Measurements from ENCODE around the gene KCNMA1. TPM values are rescaled to one million over a fixed set of nuclear protein-coding genes. Genes with fewer than 3 reads are reported as not detected.

The KCNMA1 gene
- total RNA-seq, 4 donors from 2014 or later: 68.4 to 170 (median 119) TPM

- DNase-seq: no peak
- H3K9me3 ChIP-seq: no peaks in the 10 kb centered on the region
- H3K27me3 ChIP-seq: no peaks in the 10 kb centered on the region
- intact Hi-C loops (cut with DNase I; ENCODE audit: low total_unique reads) (no loop called here), in situ Hi-C loops (cut with MboI; ENCODE audit: low pct_ligation_motif_present in 1 of 4, low pct_unique_long_range_greater_than_20kb in 1 of 4, low sequenced_read_pairs in 3 of 4) (no loop called here)
- TF ChIP-seq EP300 (IDR thresholded peaks at IDR 0.05; ENCODE audit: low read depth) (no peak), CTCF (IDR thresholded peaks at IDR 0.05) (no peak), POLR2AphosphoS5 (IDR thresholded peaks at IDR 0.05) (no peak), POLR2A (IDR thresholded peaks at IDR 0.05) (no peak)
- H3K36me3 ChIP-seq: no peaks in the 10 kb centered on the region
- H3K4me1 ChIP-seq: peaks cover 0 to 3% (median 0%) of the 10 kb centered on the region in 4 donors
- no peak overlapping the region for H3K4me3 ChIP-seq
- H3K27ac ChIP-seq: no peak overlapping the region
- 83 to 92% methylated on average over 3 of the region's 3 CpGs for WGBS, 2 donors (ENCODE audit: low coverage in 1 of 2)
Observed at GRCh38 chr10:77135555-77135954, 502.1 kb downstream of the KCNMA1 start.

GRCh38 chr10:77131214-77131613 is 506.4 kb downstream of the KCNMA1 start:
- no peaks in the 10 kb centered on the region for H3K9me3 ChIP-seq
- intact Hi-C loops (cut with DNase I; ENCODE audit: low total_unique reads): no loop called here

GRCh38 chr10:77127243-77127642 is 510.4 kb downstream of the KCNMA1 start:
- DNase-seq: no peak
- WGBS, 2 donors (ENCODE audit: low coverage in 1 of 2): 83 to 98% methylated on average over 1 of the region's 1 CpG
- H3K4me3 ChIP-seq: no peak overlapping the region
- H3K9me3 ChIP-seq: no peaks in the 10 kb centered on the region
- no peak overlapping the region for H3K27ac ChIP-seq
- no peaks in the 10 kb centered on the region for H3K27me3 ChIP-seq
- H3K36me3 ChIP-seq: no peaks in the 10 kb centered on the region
- intact Hi-C loops (cut with DNase I; ENCODE audit: low total_unique reads) (no loop called here), in situ Hi-C loops (cut with MboI; ENCODE audit: low pct_ligation_motif_present in 1 of 4, low pct_unique_long_range_greater_than_20kb in 1 of 4, low sequenced_read_pairs in 3 of 4) (no loop called here)
- H3K4me1 ChIP-seq: peaks cover 0 to under 1% (median 0%) of the 10 kb centered on the region in 4 donors
- TF ChIP-seq EP300 (IDR thresholded peaks at IDR 0.05; ENCODE audit: low read depth) (no peak), CTCF (IDR thresholded peaks at IDR 0.05) (no peak), POLR2AphosphoS5 (IDR thresholded peaks at IDR 0.05) (no peak), POLR2A (IDR thresholded peaks at IDR 0.05) (no peak)

More at GRCh38 chr10:77131214-77131613, 506.4 kb downstream of the KCNMA1 start:
- TF ChIP-seq POLR2A (IDR thresholded peaks at IDR 0.05): no peak
- TF ChIP-seq EP300 (IDR thresholded peaks at IDR 0.05; ENCODE audit: low read depth): no peak
- TF ChIP-seq CTCF (IDR thresholded peaks at IDR 0.05): no peak
- TF ChIP-seq POLR2AphosphoS5 (IDR thresholded peaks at IDR 0.05): no peak
- no peaks in the 10 kb centered on the region for H3K4me1 ChIP-seq
- DNase-seq: no peak
- H3K36me3 ChIP-seq: no peaks in the 10 kb centered on the region
- WGBS, 2 donors (ENCODE audit: low coverage in 1 of 2): 84% methylated on average over 3 of the region's 3 CpGs; no CpG with 5 or more reads in 1 of the 2 donors
- H3K4me3 ChIP-seq: no peak overlapping the region
- H3K27ac ChIP-seq: no peak overlapping the region
- H3K27me3 ChIP-seq: no peaks in the 10 kb centered on the region
- in situ Hi-C loops (cut with MboI; ENCODE audit: low pct_ligation_motif_present in 1 of 4, low pct_unique_long_range_greater_than_20kb in 1 of 4, low sequenced_read_pairs in 3 of 4): no loop called here

GRCh38 chr10:77125231-77125630 is 512.4 kb downstream of the KCNMA1 start:
- WGBS, 2 donors (ENCODE audit: low coverage in 1 of 2): 89 to 90% methylated on average over 2 to 4 of the region's 4 CpGs
- Histone ChIP-seq H3K9me3 (no peaks in the 10 kb centered on the region), H3K27me3 (no peaks in the 10 kb centered on the region), H3K4me3 (no peak overlapping the region), H3K36me3 (no peaks in the 10 kb centered on the region), H3K27ac (no peak overlapping the region), H3K4me1 (peaks cover 0 to 5% (median 0%) of the 10 kb centered on the region in 4 donors)
- in situ Hi-C loops (cut with MboI; ENCODE audit: low pct_ligation_motif_present in 1 of 4, low pct_unique_long_range_greater_than_20kb in 1 of 4, low sequenced_read_pairs in 3 of 4) (no loop called here), intact Hi-C loops (cut with DNase I; ENCODE audit: low total_unique reads) (no loop called here)
- no peak for DNase-seq
- no peak for TF ChIP-seq EP300 (IDR thresholded peaks at IDR 0.05; ENCODE audit: low read depth)
- TF ChIP-seq POLR2A (IDR thresholded peaks at IDR 0.05): no peak
- TF ChIP-seq POLR2AphosphoS5 (IDR thresholded peaks at IDR 0.05): no peak
- no peak for TF ChIP-seq CTCF (IDR thresholded peaks at IDR 0.05)
